ENCODE results near the gene ACKR4.

DNA sequence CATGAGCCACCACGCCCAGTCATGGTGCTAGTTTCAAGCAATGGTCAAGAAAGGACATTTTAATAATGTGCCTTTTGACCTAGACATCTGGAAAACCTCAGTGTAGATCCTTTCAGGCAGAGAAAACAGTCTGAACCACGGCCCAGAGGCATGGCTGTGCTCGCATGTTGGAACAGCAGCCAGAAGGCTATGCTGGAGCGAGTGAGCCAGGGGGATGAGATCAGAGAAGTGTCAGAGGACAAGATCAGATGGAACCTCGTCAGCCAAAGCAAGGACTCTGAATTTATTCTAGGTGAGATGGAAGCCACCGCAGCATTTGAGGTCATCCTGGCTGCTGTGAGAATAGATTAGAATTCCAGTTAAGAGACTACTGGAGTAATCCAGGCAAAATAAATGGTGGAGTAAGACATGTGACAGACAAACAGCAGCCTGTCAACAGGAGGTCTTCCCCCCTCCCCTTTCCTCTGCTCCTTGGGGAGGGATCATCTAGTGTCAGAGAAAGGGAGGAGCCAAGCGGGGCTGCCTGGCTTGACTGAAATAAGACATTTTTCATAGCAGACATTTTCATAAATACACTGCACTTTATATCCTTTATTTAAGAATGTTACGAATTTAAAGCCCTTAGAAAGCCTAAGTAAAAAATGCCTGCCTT lies 40.4 kb upstream of the ACKR4 start:
- TF ChIP-seq, protein P1, sequence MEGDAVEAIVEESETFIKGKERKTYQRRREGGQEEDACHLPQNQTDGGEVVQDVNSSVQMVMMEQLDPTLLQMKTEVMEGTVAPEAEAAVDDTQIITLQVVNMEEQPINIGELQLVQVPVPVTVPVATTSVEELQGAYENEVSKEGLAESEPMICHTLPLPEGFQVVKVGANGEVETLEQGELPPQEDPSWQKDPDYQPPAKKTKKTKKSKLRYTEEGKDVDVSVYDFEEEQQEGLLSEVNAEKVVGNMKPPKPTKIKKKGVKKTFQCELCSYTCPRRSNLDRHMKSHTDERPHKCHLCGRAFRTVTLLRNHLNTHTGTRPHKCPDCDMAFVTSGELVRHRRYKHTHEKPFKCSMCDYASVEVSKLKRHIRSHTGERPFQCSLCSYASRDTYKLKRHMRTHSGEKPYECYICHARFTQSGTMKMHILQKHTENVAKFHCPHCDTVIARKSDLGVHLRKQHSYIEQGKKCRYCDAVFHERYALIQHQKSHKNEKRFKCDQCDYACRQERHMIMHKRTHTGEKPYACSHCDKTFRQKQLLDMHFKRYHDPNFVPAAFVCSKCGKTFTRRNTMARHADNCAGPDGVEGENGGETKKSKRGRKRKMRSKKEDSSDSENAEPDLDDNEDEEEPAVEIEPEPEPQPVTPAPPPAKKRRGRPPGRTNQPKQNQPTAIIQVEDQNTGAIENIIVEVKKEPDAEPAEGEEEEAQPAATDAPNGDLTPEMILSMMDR (conservative IDR thresholded peaks at IDR 0.05) = no peak
- no peak for TF ChIP-seq ZFX (IDR thresholded peaks at IDR 0.05)

All from C4-2B (cell line).